IPS-NIHi7 (cell line): ENCODE data around the gene ITGBL1.
A peak's percentile ranks its signal among the peaks of the same experiment; 100 is the strongest.

Experiments
- DNase-seq: peaks from one replicate; pipeline ENCODE4 v3.0.0; 2012; ENCODE audit warnings: mixed read lengths; ENCODE audit errors: extremely low spot score

Gene ITGBL1

GRCh38 chr13:101695870-101696516 lies 243.5 kb downstream of the ITGBL1 start:
- DNase-seq, result no peak

- no peak for DNase-seq
These were observed 245.3 kb downstream of the ITGBL1 start for GRCh38 chr13:101697745-101698144.

- no peak for DNase-seq
These were observed 245.9 kb downstream of the ITGBL1 start for GRCh38 chr13:101698400-101698799.

GRCh38 chr13:101700598-101700997 lies 248.1 kb downstream of the ITGBL1 start:
- no peak for DNase-seq

- no peak for DNase-seq
These were observed 250.6 kb downstream of the ITGBL1 start for GRCh38 chr13:101703081-101703480.

- no peak for DNase-seq
These were observed 251.4 kb downstream of the ITGBL1 start for GRCh38 chr13:101703838-101704237.

- DNase-seq, result no peak
These were observed 254.2 kb downstream of the ITGBL1 start for GRCh38 chr13:101706651-101707050.

GRCh38 chr13:101707659-101708058 lies 255.2 kb downstream of the ITGBL1 start:
- no peak for DNase-seq

GRCh38 chr13:101708115-101708514 lies 255.6 kb downstream of the ITGBL1 start:
- DNase-seq, result peak; percentile 17

- DNase-seq, result no peak
These were observed 257.5 kb downstream of the ITGBL1 start for GRCh38 chr13:101709952-101710351.

- no peak for DNase-seq
These were observed 259.0 kb downstream of the ITGBL1 start for GRCh38 chr13:101711307-101712025.

- DNase-seq, result no peak
These were observed 259.5 kb downstream of the ITGBL1 start for GRCh38 chr13:101712026-101712348.

- DNase-seq, result no peak
These were observed 261.7 kb downstream of the ITGBL1 start for GRCh38 chr13:101714195-101714594.

- no peak for DNase-seq
These were observed 264.9 kb downstream of the ITGBL1 start for GRCh38 chr13:101717353-101717752.

GRCh38 chr13:101718496-101718895 lies 266.0 kb downstream of the ITGBL1 start:
- no peak for DNase-seq

- DNase-seq, result no peak
These were observed 274.2 kb downstream of the ITGBL1 start for GRCh38 chr13:101726681-101727080.

GRCh38 chr13:101727118-101727517 lies 274.6 kb downstream of the ITGBL1 start:
- DNase-seq, result no peak

GRCh38 chr13:101728021-101728420 lies 275.5 kb downstream of the ITGBL1 start:
- DNase-seq, result no peak

GRCh38 chr13:101728615-101729014 lies 276.1 kb downstream of the ITGBL1 start:
- no peak for DNase-seq

- no peak for DNase-seq
These were observed 278.0 kb downstream of the ITGBL1 start for GRCh38 chr13:101730420-101731000.

GRCh38 chr13:101736566-101736965 lies 284.1 kb downstream of the ITGBL1 start:
- no peak for DNase-seq

GRCh38 chr13:101738336-101738735 lies 285.9 kb downstream of the ITGBL1 start:
- no peak for DNase-seq
